K562 (cell line): ENCODE results near the gene GRIN2A. TPM values are rescaled to one million over a fixed set of nuclear protein-coding genes. Genes with fewer than 3 reads are reported as not detected.

ENCODE experiments used
- ATAC-seq: fragments of 200-7000 bp; cut with Tn5 transposase; 3 replicates; pipeline ENCODE4 v1.9.1; 2020; ENCODE audit warnings: moderate library complexity
- BruUV-seq: library from RNA; stranded (reverse); fragments of 400-500 nt; replicated peaks from 2 replicates; lab custom pipeline; 2021; lab: Mats Ljungman, UMichigan
- CTCF ChIA-PET: fragments of 300-600 bp; formaldehyde crosslinking; extraction: SDS; loops from one replicate; lab custom pipeline; 2021; ENCODE audit warnings: low intra/inter-chr PET ratio; lab: Yijun Ruan, JAX
- POLR2A ChIA-PET: fragments of 300-600, 350-650 bp; sonication (Branson Sonifier 250); formaldehyde crosslinking; extraction: SDS; loops from one replicate; lab custom pipeline; 2021; ENCODE audit warnings: antibody characterized with exemption, inconsistent platforms; lab: Yijun Ruan, JAX
- DNase-seq, 4 experiments: peaks; one replicate each; pipeline versions ENCODE4 v3.0.0 to v3.0.0-alpha.2; 2011 to 2018; ENCODE audit warnings: low spot score in 3 of 4, mixed read lengths in 3 of 4; ENCODE audit errors: extremely low read depth in 1 of 4
- FAIRE-seq: peaks from 2 replicates; lab custom pipeline; 2011; peaks lifted over from hg19 to GRCh38; lab: Jason Lieb, UNC
- H2AFZ ChIP-seq: 2 replicates; pipeline ENCODE4 v1.6.0; 2011; ENCODE audit warnings: low read depth, low read length, control low read depth, inconsistent platforms
- H3K27ac ChIP-seq: fragments of 200-600 bp; 3 replicates; pipeline ENCODE4 v1.8.0; 2011; ENCODE audit warnings: low read depth, mild to moderate bottlenecking, control low read depth, inconsistent platforms, low read length, moderate library complexity, mixed read lengths; ENCODE audit errors: extremely low read depth
- H3K27me3 ChIP-seq, 2 experiments: fragments of 300-600 bp in 1 of 2; 2 replicates in 1 of 2; 3 replicates in 1 of 2; pipeline versions ENCODE4 v1.6.0 to v1.8.0; 2011; ENCODE audit warnings: inconsistent platforms in 2 of 2, low read length in 2 of 2, mild to moderate bottlenecking in 1 of 2, mixed read lengths in 1 of 2, moderate library complexity in 1 of 2; ENCODE audit not compliant: control insufficient read depth in 2 of 2, insufficient read depth in 2 of 2
- H3K36me3 ChIP-seq: fragments of 300-600 bp; 3 replicates; pipeline ENCODE4 v1.8.0; 2011; ENCODE audit warnings: mild to moderate bottlenecking, low read length, inconsistent platforms; ENCODE audit not compliant: control insufficient read depth, insufficient read depth
- H3K4me1 ChIP-seq, 2 experiments: fragments of 200-600 bp in 1 of 2; replicated peaks in 1 of 2; 2 replicates in 1 of 2; 3 replicates in 1 of 2; pipeline versions ENCODE4 v1.5.1 to v1.8.0; 2011; ENCODE audit warnings: inconsistent platforms in 2 of 2, low read length in 2 of 2, mild to moderate bottlenecking in 1 of 2, mixed read lengths in 1 of 2, moderate library complexity in 1 of 2; ENCODE audit not compliant: control insufficient read depth in 2 of 2, insufficient read depth in 2 of 2
- H3K4me2 ChIP-seq: 2 replicates; pipeline ENCODE4 v1.6.1; 2011; ENCODE audit warnings: low read length, control low read depth, inconsistent platforms, mixed read lengths; ENCODE audit not compliant: insufficient read depth
- H3K4me3 ChIP-seq: fragments of 200-600 bp; sonication (generic), shearing (Covaris generic); 2 replicates; pipeline ENCODE4 v1.5.1; 2016; ENCODE audit warnings: control low read depth, inconsistent platforms
- H3K79me2 ChIP-seq: fragments of 200-600 bp; 3 replicates; pipeline ENCODE4 v1.8.0; 2011; ENCODE audit warnings: low read length, inconsistent platforms; ENCODE audit not compliant: control insufficient read depth, insufficient read depth
- H3K9ac ChIP-seq, 2 experiments: 2 replicates each; pipeline versions ENCODE4 v1.6.0 to v1.6.1; 2011; ENCODE audit warnings: low read depth in 2 of 2, low read length in 2 of 2, control low read depth in 1 of 2, inconsistent platforms in 1 of 2, mild to moderate bottlenecking in 1 of 2, mixed read lengths in 1 of 2; ENCODE audit not compliant: insufficient read depth in 1 of 2
- H3K9me1 ChIP-seq: one replicate; pipeline ENCODE4 v1.6.0; 2011; ENCODE audit warnings: inconsistent platforms, mild to moderate bottlenecking, low read length, moderate library complexity; ENCODE audit not compliant: control insufficient read depth, insufficient read depth
- H3K9me3 ChIP-seq: replicated peaks from 2 replicates; pipeline ENCODE4 v1.5.1; 2011; ENCODE audit warnings: low read depth, low read length, inconsistent platforms; ENCODE audit not compliant: control insufficient read depth, insufficient read depth
- H4K20me1 ChIP-seq: replicated peaks from 2 replicates; pipeline ENCODE4 v1.6.1; 2011; ENCODE audit warnings: low read length, inconsistent platforms, mixed read lengths; ENCODE audit not compliant: control insufficient read depth, insufficient read depth
- CTCFL ChIP-seq: IDR thresholded peaks from 2 replicates; pipeline ENCODE4 v1.6.1; 2011; ENCODE audit warnings: borderline replicate concordance, low read depth, mild to moderate bottlenecking, moderate library complexity, low read length; ENCODE audit not compliant: insufficient read depth, poor library complexity, severe bottlenecking
- ERF ChIP-seq: fragments of 450-650 bp; formaldehyde crosslinking; IDR thresholded peaks from 2 replicates; pipeline ENCODE4 v1.4.0; 2020; ENCODE audit warnings: mild to moderate bottlenecking, mixed read lengths
- FOXA1 ChIP-seq: fragments of 450-650 bp; IDR thresholded peaks from 2 replicates; pipeline ENCODE4 v1.6.1; 2016; ENCODE audit warnings: mild to moderate bottlenecking, borderline replicate concordance
- HDAC2 ChIP-seq: fragments of 450-650 bp; IDR thresholded peaks from 2 replicates; pipeline ENCODE4 v1.6.1; 2016; ENCODE audit warnings: mild to moderate bottlenecking
- HDAC6 ChIP-seq: IDR thresholded peaks from 2 replicates; pipeline ENCODE4 v1.6.1; 2012; ENCODE audit warnings: low read depth, mild to moderate bottlenecking, control low read depth, inconsistent platforms, low read length, moderate library complexity
- HDGF ChIP-seq: fragments of 450-650 bp; IDR thresholded peaks from 2 replicates; pipeline ENCODE4 v1.6.1; 2016
- HNRNPUL1 ChIP-seq: fragments of 200-400 bp; formaldehyde crosslinking; IDR thresholded peaks from 2 replicates; pipeline ENCODE4 v1.6.1; 2017; ENCODE audit warnings: low read length
- MTA2 ChIP-seq: fragments of 450-650 bp; IDR thresholded peaks from 2 replicates; pipeline ENCODE4 v1.6.1; 2016; ENCODE audit warnings: low read depth
- MTA3 ChIP-seq: fragments of 450-650 bp; formaldehyde crosslinking; IDR thresholded peaks from 2 replicates; pipeline ENCODE4 v1.6.1; 2017; ENCODE audit warnings: mild to moderate bottlenecking, borderline replicate concordance
- SMC3 ChIP-seq: conservative IDR thresholded peaks from 2 replicates; pipeline ENCODE4 v1.6.1; 2011; ENCODE audit warnings: low read depth, low read length, improper control_type of control experiment; ENCODE audit not compliant: insufficient read depth
- SRSF9 ChIP-seq: fragments of 200-400 bp; formaldehyde crosslinking; IDR thresholded peaks from 2 replicates; pipeline ENCODE4 v1.6.1; 2017; ENCODE audit warnings: low read depth, low read length, borderline replicate concordance
- ZNF583 ChIP-seq: fragments of 250-450 bp; sonication (Bioruptor Pico); IDR thresholded peaks from 2 replicates; pipeline ENCODE4 v1.4.0; 2020
- WGBS: fragments of 100-300 bp; shearing (Covaris generic); methylation state at CpG from one replicate; pipeline ENCODE4 v1.1.6; 2016; ENCODE audit warnings: low coverage, mixed read lengths; ENCODE audit not compliant: insufficient coverage; ENCODE audit errors: missing lambda C conversion rate; 5-methylcytosine and 5-hydroxymethylcytosine counted together
- in situ Hi-C: fragments of 300-500 bp; cut with MboI; formaldehyde crosslinking; loops from 4 replicates; pipeline ENCODE4 v1.15.0; 2018; ENCODE audit warnings: inconsistent platforms, mixed read lengths
- intact Hi-C: fragments of 100-400 bp; cut with micrococcal nuclease; formaldehyde crosslinking; loops from 2 replicates; pipeline ENCODE4 v1.14.2; 2022
- polyA plus RNA-seq, 8 experiments: library from polyadenylated mRNA; depleted of rRNA in 4 of 8; stranded (reverse) in 5 of 8; unstranded in 3 of 8; fragments of >200 nt; fragmentation: Nextera tagmentation in 2 of 8; fragmentation: Illumina TruSeq in 1 of 8; extraction: Ambion mirVana in 2 of 8; extraction: Trizol in 1 of 8; gene quantifications; 2 replicates each; pipeline versions ENCODE4 v1.2.1 to v1.2.3, GENCODE V29; 2011 to 2014; ENCODE audit warnings: inconsistent platforms in 1 of 8, missing spikeins in 1 of 8
- total RNA-seq, 7 experiments: library from RNA; depleted of rRNA in 6 of 7; stranded (reverse); fragments of >200 nt in 6 of 7; fragmentation: Illumina TruSeq in 2 of 7; extraction: Trizol in 2 of 7; gene quantifications; 2 replicates each; pipeline versions ENCODE4 v1.2.1 to v1.2.3, GENCODE V29; 2011 to 2021; ENCODE audit warnings: low replicate concordance in 1 of 7
- TF ChIP-seq, protein P1 (sequence below): fragments of 450-650 bp; conservative IDR thresholded peaks from 2 replicates; pipeline ENCODE4 v1.6.1; 2016; ENCODE audit warnings: missing genetic modification characterization, low read depth, mild to moderate bottlenecking, missing compliant biosample characterization, moderate library complexity
- TF ChIP-seq, protein P2 (sequence below): fragments of 450-650 bp; IDR thresholded peaks from 2 replicates; pipeline ENCODE4 v1.6.1; 2016

The GRIN2A gene
- total and polyA plus RNA-seq, 9 of the 15 experiments (the other 6 are each of a cell fraction or from before 2014, with no cell fraction given), result not detected

- Histone ChIP-seq H4K20me1 (no peaks in the 10 kb centered on the region), H3K4me3 (no peak overlapping the region), H3K9ac (no peak overlapping the region), H3K9me3 (no peaks in the 10 kb centered on the region), H3K4me1 (no peaks in the 10 kb centered on the region), H3K27me3 (no peaks in the 10 kb centered on the region; a peak in 2 of 5 replicates), H3K9me1 (no peaks in the 10 kb centered on the region), H3K4me2 (no peak overlapping the region), H3K36me3 (no peaks in the 10 kb centered on the region), H2AFZ (no peak overlapping the region), H3K79me2 (no peaks in the 10 kb centered on the region), H3K27ac (no peak overlapping the region)
- WGBS, result 4% methylated on average over 3 of the region's 3 CpGs
- TF ChIP-seq SRSF9, result no peak
- TF ChIP-seq ERF (CRISPR knock-in tag), result no peak
- DNase-seq (no peak), ATAC-seq (no peak), FAIRE-seq (no peak)
- POLR2A ChIA-PET, result interaction anchor here (0.8 kb wide), 1 partner anchor 978 kb away, joined by 4 read pairs; no protein-coding TSS in a partner anchor
- BruUV-seq, result no TSS peak
- intact Hi-C loops (no loop called here), in situ Hi-C loops (no loop called here)
- CTCF ChIA-PET, result no interaction called here
These were observed 55.5 kb downstream of the GRIN2A start for GRCh38 chr16:10126686-10127085.

DNA sequence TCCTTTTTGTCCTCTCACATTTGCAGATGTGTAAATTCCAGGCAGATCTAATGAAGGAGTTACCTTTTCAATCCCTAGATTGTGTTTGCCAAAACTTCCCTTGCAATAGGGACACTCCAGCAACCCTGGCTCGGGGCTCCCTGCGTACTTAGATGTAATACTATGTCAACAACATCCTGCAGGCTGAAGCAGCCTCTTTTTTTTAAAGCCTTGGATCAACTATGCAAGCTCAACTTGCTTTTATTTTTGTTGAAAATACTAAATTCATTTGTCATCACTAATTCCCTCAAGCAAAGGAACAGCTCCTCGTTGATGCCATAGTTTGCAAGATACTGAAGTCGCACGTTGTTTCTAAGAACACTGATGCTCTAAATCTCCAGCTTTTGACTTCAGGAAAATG, 59.1 kb downstream of the GRIN2A start:
- no peaks in the 10 kb centered on the region for H3K36me3 ChIP-seq
- H4K20me1 ChIP-seq, result no peaks in the 10 kb centered on the region
- no peak overlapping the region for H3K4me3 ChIP-seq
- intact Hi-C loops (no loop called here), in situ Hi-C loops (no loop called here)
- no peaks in the 10 kb centered on the region for H3K79me2 ChIP-seq
- H3K27ac ChIP-seq, result no peak overlapping the region
- DNase-seq (no peak), FAIRE-seq (no peak), ATAC-seq (no peak)
- H3K4me1 ChIP-seq, result no peaks in the 10 kb centered on the region
- H3K9me3 ChIP-seq, result no peaks in the 10 kb centered on the region
- no peak overlapping the region for H3K4me2 ChIP-seq
- ChIA-PET CTCF (no interaction called here), POLR2A (no interaction called here)
- BruUV-seq, result no TSS peak
- H2AFZ ChIP-seq, result no peak overlapping the region
- H3K9ac ChIP-seq, result no peak overlapping the region
- no peaks in the 10 kb centered on the region; a peak in 1 of 5 replicates for H3K27me3 ChIP-seq
- no peaks in the 10 kb centered on the region for H3K9me1 ChIP-seq
- under 1% methylated on average over 5 of the region's 5 CpGs for WGBS
- TF ChIP-seq CTCFL (no peak), ZNF583 (no peak), SMC3 (no peak), HDAC6 (no peak), MTA2 (no peak), HNRNPUL1 (no peak), HDAC2 (no peak), HDGF (no peak), MTA3 (no peak), FOXA1 (no peak)
- TF ChIP-seq, protein P1, sequence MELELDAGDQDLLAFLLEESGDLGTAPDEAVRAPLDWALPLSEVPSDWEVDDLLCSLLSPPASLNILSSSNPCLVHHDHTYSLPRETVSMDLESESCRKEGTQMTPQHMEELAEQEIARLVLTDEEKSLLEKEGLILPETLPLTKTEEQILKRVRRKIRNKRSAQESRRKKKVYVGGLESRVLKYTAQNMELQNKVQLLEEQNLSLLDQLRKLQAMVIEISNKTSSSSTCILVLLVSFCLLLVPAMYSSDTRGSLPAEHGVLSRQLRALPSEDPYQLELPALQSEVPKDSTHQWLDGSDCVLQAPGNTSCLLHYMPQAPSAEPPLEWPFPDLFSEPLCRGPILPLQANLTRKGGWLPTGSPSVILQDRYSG (tag), result no peak
- TF ChIP-seq, protein P2, sequence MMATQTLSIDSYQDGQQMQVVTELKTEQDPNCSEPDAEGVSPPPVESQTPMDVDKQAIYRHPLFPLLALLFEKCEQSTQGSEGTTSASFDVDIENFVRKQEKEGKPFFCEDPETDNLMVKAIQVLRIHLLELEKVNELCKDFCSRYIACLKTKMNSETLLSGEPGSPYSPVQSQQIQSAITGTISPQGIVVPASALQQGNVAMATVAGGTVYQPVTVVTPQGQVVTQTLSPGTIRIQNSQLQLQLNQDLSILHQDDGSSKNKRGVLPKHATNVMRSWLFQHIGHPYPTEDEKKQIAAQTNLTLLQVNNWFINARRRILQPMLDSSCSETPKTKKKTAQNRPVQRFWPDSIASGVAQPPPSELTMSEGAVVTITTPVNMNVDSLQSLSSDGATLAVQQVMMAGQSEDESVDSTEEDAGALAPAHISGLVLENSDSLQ, result no peak
